GM15510 (cell line): Measurements from ENCODE around the gene POLN.
A peak's percentile ranks its signal among the peaks of the same experiment; 100 is the strongest.

Source experiments
- POLR2A ChIP-seq: IDR thresholded peaks from 3 replicates; pipeline ENCODE4 v1.6.1; 2011; ENCODE audit warnings: borderline replicate concordance; ENCODE audit not compliant: insufficient read length; ENCODE audit errors: extremely low read depth

POLN gene

DNA sequence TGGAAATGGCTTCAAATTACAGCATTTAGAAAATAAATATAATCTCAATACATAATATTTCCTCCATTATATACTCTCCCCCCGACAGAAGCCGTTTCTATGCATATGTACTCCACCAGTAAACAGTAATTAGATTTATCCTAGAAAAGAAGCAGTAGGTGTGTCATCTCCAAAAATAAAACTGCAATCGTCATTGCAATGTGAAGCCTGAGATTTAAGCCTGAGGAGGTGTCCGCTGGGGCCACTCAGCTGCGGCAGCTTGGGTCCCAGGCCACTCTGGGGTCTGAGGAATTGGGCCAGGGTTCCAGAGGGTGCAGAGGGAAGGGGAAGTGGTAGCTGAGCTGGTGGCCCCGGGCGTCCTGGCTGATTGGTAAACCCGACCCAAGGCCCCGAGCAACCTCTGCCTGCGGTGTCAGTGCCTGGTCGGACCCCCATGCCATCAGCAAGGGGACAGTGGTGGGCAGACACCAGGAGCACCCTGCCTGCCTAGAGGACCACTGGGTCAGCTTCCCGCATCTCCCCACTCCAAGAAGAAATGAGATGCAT lies 27.8 kb upstream of the POLN start:
- TF ChIP-seq POLR2A, result no peak

DNA sequence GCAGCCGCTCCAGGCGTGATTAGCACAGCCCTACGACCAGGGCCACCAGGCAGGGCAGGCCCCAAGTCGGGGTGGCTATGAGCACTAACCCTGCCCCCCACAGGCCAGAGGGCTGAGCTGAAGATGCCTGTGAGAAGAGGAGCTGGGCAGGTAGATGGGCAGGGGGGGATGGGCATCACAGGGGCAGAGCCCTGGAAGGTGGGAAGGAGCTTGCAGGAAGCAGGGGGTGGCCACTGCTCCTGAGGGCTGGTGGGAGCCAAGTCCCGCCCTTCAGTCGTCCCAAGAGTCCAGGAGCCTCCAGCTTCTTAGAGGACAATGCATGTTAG lies 27.2 kb upstream of the POLN start:
- TF ChIP-seq POLR2A, result no peak

DNA sequence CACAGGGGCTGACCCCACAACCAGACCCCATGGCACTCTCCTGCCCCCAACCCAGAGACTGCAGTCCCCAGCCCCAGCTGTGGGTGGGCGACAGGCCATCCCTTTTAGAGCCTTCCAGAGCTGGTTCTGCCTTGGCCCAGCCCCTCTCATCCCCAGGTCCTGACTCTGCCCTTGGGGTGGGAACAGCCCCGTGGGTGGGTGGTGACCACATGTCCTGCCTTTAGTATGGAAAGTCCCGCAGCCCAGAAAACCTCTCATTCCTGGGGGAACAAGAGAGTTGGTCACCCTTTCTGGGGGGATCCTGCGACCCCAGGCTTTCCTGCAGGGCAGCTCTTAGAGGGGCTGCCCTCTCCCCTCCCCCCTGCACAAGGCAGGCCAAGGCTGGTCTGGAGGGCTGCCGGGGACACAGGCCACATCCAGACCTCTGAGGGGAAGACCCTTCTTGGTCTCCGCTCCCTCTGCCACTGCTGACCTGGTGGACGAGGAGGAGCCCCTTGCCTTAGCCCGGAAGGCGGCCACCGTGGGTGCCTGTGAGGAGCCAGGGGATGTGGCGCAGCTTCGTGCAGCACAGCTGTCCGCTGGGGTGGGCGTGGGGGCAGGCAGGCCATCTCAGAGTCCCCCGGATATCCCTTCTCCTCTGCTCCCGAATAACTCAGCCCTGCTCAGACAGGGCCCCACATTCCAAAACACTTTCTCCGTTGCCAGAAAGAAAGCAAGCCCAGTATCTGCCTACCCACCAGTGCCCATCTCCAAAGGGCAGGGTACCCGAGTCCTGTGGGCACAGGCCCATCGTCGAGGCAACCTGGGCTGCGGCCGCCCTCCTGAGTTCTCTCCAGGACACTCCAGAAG lies 26.7 kb upstream of the POLN start:
- no peak for TF ChIP-seq POLR2A

DNA sequence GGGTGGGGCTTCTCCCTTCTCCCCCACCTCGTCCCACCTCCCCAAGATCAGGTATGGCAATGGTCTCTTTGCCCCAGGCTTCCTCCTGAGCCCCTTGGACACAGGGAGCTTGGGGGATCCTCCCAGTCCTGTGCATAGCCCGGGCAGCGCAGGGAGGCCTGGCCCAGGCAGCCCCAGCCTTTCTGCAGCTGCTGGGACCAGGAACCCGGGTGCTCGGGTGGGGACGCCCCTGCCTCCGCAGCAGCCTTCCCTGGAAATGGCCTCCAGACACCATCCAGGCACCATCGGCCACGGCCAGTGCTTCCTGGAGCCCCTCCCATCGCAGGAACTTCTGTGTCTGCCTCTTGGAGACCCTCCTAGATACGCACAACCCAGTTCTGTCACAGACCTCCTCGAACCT lies 25.9 kb upstream of the POLN start:
- no peak for TF ChIP-seq POLR2A

DNA sequence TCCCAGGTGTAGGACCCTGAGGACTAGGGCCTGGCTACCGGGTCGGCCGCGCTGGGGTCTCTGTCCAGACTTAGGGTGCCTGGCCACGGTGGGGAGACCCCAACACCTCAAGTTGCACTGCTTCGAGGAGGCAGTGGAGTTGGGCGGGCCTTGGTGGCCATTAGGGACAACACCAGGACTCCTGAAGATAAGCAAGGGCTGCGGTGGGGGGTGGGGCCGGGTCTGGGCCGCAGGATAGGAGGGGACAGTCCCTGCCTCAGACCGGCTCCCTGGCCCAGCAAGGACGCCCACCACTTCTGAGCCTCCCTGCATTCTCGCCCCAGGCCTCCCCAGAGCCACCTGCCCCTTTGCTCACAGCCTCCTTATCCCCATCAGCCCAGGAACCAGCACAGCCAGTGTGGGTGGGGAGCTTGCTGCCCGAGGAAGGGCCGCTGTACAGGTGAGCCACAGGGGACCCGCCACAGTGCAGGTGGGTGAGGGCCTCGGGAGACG lies 25.4 kb upstream of the POLN start:
- no peak for TF ChIP-seq POLR2A

DNA sequence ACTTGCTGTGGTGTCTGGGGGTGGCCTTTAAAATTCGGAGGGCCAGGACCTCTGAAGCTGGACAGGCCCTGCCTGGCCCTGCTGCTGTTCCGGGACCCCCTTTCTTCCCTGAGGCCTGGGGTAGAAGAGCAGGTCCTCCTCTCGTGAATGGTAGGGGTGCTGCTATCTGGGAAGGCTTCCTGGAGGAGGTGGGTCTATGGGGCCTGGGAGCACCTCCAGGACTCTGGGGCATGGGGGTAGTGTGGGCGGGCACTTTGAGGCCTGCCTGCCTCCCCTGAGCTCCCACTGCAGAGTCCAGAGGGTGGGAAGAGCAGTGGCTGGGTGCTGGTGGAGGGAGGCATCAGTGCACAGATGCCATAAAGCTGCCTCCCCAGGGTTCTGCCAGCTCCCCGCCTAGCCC lies 24.9 kb upstream of the POLN start:
- no peak for TF ChIP-seq POLR2A

DNA sequence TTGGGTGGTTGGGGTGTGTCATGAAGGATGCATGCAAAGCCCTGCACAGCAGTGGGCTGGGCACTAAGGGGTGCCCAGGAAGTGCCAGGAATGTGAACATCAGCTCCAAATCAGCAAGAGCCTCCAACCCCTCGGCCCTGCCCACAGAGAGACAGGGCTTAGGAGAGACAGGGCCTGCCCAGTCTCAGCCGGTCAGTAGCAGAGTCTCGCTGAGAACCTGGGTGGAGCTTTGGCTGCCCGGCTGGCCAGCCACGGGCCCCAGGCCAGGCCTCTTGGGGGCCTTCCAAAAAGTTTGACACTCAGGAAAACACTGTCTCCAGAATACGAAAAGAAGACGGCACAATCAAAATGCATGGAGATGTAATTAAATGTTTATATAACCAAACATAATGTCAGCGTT lies 24.3 kb upstream of the POLN start:
- TF ChIP-seq POLR2A, result no peak

DNA sequence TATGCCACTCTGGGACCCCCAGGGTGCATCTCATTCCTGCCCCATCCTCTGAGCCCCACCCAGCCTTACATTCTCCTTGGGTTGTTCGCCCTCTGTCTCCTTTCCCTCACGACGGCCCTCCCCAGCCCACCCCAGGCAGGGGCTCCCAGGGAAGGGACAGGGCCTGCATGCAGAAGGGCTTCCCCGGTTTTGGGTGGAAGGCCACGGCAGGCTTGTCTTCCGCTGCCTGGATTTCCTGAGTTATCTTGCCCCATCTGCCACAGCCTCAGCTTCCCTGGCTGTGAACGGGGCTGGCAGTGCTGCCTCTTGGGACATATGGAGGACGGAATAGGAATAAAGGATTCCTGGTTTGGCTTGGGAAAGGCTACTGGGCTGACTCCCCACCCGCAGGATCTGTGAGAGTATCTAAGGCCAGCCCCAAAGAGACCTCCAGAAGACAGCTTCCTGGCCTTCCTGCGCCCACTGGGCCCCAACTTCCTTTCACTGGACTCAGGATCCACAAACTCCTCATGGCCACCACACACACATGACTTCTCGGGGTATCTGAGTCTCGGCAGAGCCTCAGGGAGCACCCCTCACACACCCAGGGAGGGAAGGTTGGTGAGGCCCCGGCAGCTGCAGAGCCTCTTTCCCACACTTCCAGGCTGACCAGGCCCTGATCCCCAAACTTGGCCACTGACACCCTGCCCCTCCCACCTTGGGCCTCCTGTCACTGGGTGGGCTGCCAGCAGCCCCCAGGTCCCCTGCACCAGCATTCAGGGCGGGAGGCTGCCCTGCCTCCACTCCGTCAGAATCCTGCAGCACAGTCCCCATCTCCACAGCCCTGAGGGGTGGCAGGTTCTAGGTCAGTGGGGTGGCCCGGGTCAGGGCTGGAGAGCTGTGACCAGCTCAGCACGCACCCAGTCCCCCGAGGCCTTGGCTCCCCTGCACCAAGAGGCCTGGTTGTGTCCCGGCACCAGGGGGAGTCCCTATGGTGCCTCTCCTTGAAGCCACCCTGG lies 23.5 kb upstream of the POLN start:
- no peak for TF ChIP-seq POLR2A

DNA sequence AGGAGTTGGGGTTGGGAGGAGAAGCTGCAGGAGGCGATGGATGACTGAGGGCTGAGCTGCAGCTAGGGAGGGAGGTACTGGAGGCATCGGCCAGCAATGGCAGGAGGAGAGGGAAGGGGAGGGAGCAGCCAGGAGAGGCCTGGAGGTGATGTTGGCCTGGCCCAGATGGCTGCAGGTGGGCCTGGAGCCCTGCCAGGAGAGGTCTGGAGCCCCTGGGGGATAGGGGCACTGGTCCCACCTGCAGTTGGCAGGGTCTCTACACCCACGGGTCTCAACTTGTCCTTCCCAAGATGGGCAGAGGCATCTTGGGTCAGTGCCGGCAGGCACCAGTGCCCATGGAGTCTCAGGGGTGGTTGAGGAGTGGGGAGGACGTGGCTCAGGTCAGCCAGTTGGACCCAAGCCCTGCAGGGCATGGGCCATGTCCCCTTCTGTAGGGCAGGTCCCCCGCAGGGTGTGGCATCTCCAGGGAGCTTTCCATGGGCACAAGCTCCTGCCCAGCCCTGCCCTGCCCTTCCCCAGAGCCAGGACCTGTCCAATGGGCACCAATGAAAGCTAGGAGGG lies 22.6 kb upstream of the POLN start:
- TF ChIP-seq POLR2A, result no peak

DNA sequence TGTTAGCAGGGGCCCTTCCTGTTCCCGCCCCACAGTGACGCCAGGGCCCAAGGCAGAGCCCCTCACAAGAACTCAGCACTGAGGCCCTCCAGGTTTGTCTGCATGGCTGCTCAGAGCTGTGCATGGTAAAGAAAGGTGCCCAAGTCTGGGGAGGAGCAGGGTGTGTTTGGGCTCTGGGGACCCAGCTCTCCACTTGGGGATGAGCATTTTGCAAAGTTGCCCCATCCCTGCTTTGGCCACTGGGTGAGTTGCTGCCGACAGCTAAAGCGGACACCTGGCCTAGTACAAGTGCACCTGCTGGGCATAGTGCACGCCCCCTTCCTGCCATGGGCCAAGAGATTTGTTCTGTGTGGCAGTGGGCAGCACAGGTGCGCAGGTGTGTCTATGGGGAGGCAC lies 22.0 kb upstream of the POLN start:
- TF ChIP-seq POLR2A, result no peak

DNA sequence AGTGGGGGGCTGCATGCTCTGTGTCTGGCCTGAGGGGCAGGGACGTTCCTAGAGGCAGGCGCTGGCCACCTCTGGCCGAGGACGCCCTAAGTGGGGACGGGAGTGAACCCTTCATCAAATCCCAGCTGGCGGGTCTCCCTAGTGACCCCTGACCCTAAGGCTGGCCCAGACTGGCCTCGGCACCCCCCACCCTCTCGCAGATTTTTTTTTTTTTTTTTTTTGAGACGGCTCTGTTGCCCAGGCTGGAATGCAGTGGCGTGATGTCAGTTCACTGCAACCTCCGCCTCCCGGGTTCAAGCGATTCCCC lies 21.0 kb upstream of the POLN start:
- no peak for TF ChIP-seq POLR2A

DNA sequence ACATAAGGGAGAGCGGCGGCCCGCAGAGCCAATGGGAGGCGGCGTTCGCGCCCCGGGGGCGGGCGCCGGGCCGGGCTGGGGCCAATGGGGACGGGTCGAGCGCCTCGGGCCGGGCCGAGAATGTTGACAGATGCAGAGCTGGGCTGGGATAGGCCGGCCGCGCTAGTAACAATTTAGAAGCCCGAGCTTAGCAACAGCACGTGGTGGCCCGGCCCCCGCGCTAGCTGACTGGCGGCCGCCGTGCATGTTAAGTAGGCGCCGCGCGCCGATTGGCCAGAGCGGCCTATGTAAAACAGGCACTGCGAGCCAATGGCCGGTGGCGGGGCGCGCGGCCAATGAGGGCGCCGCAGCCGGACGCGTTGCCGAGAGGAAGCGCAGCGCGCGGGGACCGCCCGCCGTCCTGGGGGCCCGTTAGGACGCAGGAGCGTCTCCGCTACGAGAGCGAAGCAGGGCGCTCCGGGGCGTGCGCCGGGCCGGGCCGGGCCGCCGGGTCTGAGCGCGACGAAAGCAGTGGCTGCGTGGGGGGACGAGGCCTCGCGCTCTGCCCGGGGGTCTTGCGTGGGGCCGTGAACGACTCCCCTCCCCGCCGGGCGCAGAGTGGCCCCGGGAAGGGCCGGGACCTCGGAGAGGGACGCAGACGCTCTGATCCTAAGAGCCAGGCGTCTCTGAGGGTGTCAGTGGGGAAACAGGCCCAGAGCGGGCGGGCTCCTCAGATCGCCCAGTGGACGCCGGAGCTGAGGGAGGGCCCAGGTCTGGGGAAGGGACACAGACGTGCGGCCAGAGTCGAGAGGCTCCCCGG lies 20.4 kb upstream of the POLN start:
- peak; percentile 94 for TF ChIP-seq POLR2A

DNA sequence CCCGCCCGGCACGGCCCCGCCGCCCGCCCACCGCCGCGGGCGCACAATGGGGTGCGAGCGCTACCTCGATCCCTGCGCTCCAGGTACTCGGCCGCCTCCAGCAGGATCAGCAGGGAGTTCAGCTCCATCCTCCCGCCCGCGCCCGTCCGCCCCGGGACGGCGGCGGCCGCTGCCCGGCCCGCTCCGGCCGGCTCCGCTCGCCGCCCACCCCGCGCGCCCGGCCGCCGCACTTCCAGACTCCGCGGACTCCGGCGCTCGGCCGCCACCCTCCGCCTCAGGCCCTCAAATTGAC lies 19.9 kb upstream of the POLN start, which contains the start of gene MXD4:
TSS of gene MXD4 (minus strand) at position 257 of the 292 bp plus-strand sequence. CDS start at position 128, 129 bp downstream.
- TF ChIP-seq POLR2A, result no peak

DNA sequence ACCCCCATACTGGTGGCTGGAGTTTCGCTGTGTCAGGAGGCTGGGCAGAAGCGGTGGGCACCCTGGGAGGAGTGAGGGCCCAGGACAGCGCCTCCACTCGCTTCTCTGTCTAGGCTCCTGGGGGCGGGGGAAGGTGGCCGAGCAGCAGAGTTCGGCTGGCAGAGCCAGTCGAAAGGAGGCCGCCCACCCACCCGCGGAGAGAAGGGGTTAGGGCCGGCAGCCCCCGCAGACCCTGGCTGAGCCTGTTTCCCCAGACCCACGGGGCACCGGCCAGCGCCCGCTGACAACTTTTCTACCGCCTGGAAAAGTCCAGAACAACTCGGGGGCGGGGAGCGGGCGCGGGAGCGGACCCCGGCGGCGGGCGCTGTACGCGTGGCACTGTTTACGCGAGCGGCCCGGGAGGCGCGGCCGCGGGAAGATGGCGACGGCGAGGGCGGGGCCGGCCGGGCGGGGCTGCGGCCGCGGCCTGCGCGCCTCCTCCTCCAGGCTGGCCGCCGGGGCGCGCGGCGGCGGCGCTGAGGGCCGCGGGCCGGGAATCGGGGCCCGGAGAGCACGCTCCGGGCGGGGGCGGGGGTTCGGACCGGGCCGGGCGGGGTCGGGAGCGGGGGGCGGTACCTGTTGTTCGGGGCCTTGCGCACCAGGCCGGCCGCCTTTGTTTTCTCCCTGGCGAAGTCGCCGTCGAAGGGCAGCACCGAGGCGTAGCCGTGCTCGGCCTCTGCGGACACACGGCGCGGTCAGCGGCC lies 19.4 kb upstream of the POLN start:
- TF ChIP-seq POLR2A, result peak; percentile 22
